Gastroesophageal sphincter (tissue), 4 donors: Measurements from ENCODE around the gene TMTC2. TPM values are rescaled to one million over a fixed set of nuclear protein-coding genes. Genes with fewer than 3 reads are reported as not detected.

Experiments used
- ATAC-seq: fragments of 150-250 bp; one replicate; pipeline ENCODE4 v1.9.1; 2016; ENCODE audit warnings: mild to moderate bottlenecking, moderate library complexity
- H3K27ac ChIP-seq, 4 donors: fragments of 200-600 bp; sonication (generic) in 3 of 4; 1 replicate in 3 of 4; 2 replicates in 1 of 4; pipeline ENCODE4 v1.5.1; 2016 to 2019
- H3K27me3 ChIP-seq: fragments of 200-600 bp; sonication (generic); one replicate; pipeline ENCODE4 v1.5.1; 2019
- H3K36me3 ChIP-seq, 2 donors: fragments of 200-600 bp; sonication (generic); one replicate each; pipeline ENCODE4 v1.5.1; 2019; ENCODE audit warnings: control low read depth in 1 of 2
- H3K4me1 ChIP-seq, 3 donors: fragments of 200-600 bp; sonication (generic); 1 replicate in 2 of 3; 2 replicates in 1 of 3; pipeline ENCODE4 v1.5.1; 2016 to 2019; ENCODE audit warnings: control low read depth in 2 of 3
- H3K4me3 ChIP-seq, 2 donors: fragments of 200-600 bp; sonication (generic); one replicate each; pipeline ENCODE4 v1.5.1; 2019; ENCODE audit warnings: mild to moderate bottlenecking in 1 of 2, moderate library complexity in 1 of 2
- H3K9me3 ChIP-seq, 3 donors: fragments of 200-600 bp; sonication (generic); one replicate each; pipeline ENCODE4 v1.5.1; 2017 to 2019; ENCODE audit warnings: control low read depth in 2 of 3
- CTCF ChIP-seq, 4 experiments: fragments of 200-600 bp in 2 of 4; fragments of 450-650 bp in 2 of 4; sonication (generic) in 1 of 4; IDR thresholded peaks; one replicate each; pipeline ENCODE4 v1.5.1; 2017 to 2019; ENCODE audit warnings: antibody characterized with exemption in 4 of 4, mild to moderate bottlenecking in 2 of 4, moderate library complexity in 2 of 4
- EP300 ChIP-seq: sonication (generic); formaldehyde crosslinking; IDR thresholded peaks from one replicate; pipeline ENCODE4 v1.6.1; 2017; ENCODE audit warnings: antibody characterized with exemption, mild to moderate bottlenecking
- POLR2A ChIP-seq, 2 donors: fragments of 450-650 bp; IDR thresholded peaks; one replicate each; pipeline ENCODE4 v1.6.1; 2017; ENCODE audit warnings: antibody characterized with exemption in 2 of 2, mild to moderate bottlenecking in 2 of 2, moderate library complexity in 1 of 2
- POLR2AphosphoS5 ChIP-seq: sonication (generic); formaldehyde crosslinking; IDR thresholded peaks from one replicate; pipeline ENCODE4 v1.6.1; 2017; ENCODE audit warnings: antibody characterized with exemption
- WGBS, 2 donors: methylation state at CpG; one replicate each; pipeline ENCODE4 v1.1.5; 2018; ENCODE audit warnings: low coverage in 1 of 2; 5-methylcytosine and 5-hydroxymethylcytosine counted together
- total RNA-seq, 4 donors: library from RNA; depleted of rRNA; stranded (reverse); fragments of >200 nt; gene quantifications; one replicate each; pipeline ENCODE4 v1.1.0, GENCODE V29; 2016

The TMTC2 gene
- total RNA-seq, 4 donors from 2014 or later = 7.4 to 21.8 (median 16.0) TPM

- Histone ChIP-seq H3K9me3 (no peaks in the 10 kb centered on the region), H3K36me3 (no peaks in the 10 kb centered on the region), H3K4me3 (no peak overlapping the region), H3K27ac (no peak overlapping the region), H3K4me1 (no peaks in the 10 kb centered on the region), H3K27me3 (no peaks in the 10 kb centered on the region)
- no peak for ATAC-seq
- TF ChIP-seq EP300 (no peak), CTCF (IDR thresholded peaks at IDR 0.05) (no peak), POLR2A (IDR thresholded peaks at IDR 0.05) (no peak), POLR2AphosphoS5 (no peak)
- 76 to 88% methylated on average over 5 of the region's 5 CpGs for WGBS, 2 donors
These were observed 411.1 kb downstream of the TMTC2 start for GRCh38 chr12:83097643-83098342.

- WGBS, 2 donors = 63 to 71% methylated on average over 2 to 3 of the region's 3 CpGs
- no peak for TF ChIP-seq CTCF (IDR thresholded peaks at IDR 0.05)
- no peak for TF ChIP-seq EP300
- ATAC-seq = no peak
These were observed 412.7 kb downstream of the TMTC2 start for GRCh38 chr12:83099436-83099835.

GRCh38 chr12:83102499-83102898 lies 415.8 kb downstream of the TMTC2 start:
- Histone ChIP-seq H3K9me3 (no peaks in the 10 kb centered on the region), H3K4me1 (no peaks in the 10 kb centered on the region), H3K4me3 (no peak overlapping the region), H3K36me3 (no peaks in the 10 kb centered on the region), H3K27ac (no peak overlapping the region), H3K27me3 (no peaks in the 10 kb centered on the region)
- no peak for TF ChIP-seq EP300
- TF ChIP-seq POLR2A (IDR thresholded peaks at IDR 0.05) = no peak
- TF ChIP-seq POLR2AphosphoS5 = no peak
- no peak for TF ChIP-seq CTCF (IDR thresholded peaks at IDR 0.05)
- no peak for ATAC-seq
- 49 to 64% methylated on average over 2 of the region's 2 CpGs for WGBS, 2 donors

More at GRCh38 chr12:83099436-83099835, 412.7 kb downstream of the TMTC2 start:
- no peaks in the 10 kb centered on the region for H3K27me3 ChIP-seq
- H3K9me3 ChIP-seq = no peaks in the 10 kb centered on the region
- H3K27ac ChIP-seq = no peak overlapping the region
- no peaks in the 10 kb centered on the region for H3K4me1 ChIP-seq
- no peaks in the 10 kb centered on the region for H3K36me3 ChIP-seq
- no peak overlapping the region for H3K4me3 ChIP-seq

- TF ChIP-seq POLR2A (IDR thresholded peaks at IDR 0.05) (no peak), CTCF (IDR thresholded peaks at IDR 0.05) (no peak), EP300 (no peak), POLR2AphosphoS5 (no peak)
- 71 to 92% methylated on average over 1 of the region's 1 CpG for WGBS, 2 donors
- Histone ChIP-seq H3K4me3 (no peak overlapping the region), H3K9me3 (no peaks in the 10 kb centered on the region), H3K27me3 (no peaks in the 10 kb centered on the region), H3K4me1 (no peaks in the 10 kb centered on the region), H3K27ac (no peak overlapping the region), H3K36me3 (no peaks in the 10 kb centered on the region)
- no peak for ATAC-seq
These were observed 420.2 kb downstream of the TMTC2 start for GRCh38 chr12:83106873-83107272.

GRCh38 chr12:83110424-83110823 lies 423.7 kb downstream of the TMTC2 start:
- ATAC-seq = no peak
- no peaks in the 10 kb centered on the region for H3K27me3 ChIP-seq
- TF ChIP-seq EP300 = no peak
- TF ChIP-seq POLR2A (IDR thresholded peaks at IDR 0.05) = no peak
- no peak for TF ChIP-seq CTCF (IDR thresholded peaks at IDR 0.05)
- no peak for TF ChIP-seq POLR2AphosphoS5
- H3K9me3 ChIP-seq = no peaks in the 10 kb centered on the region
- WGBS, 2 donors = 60 to 67% methylated on average over 1 of the region's 1 CpG
- no peaks in the 10 kb centered on the region for H3K4me1 ChIP-seq
- no peak overlapping the region for H3K4me3 ChIP-seq
- no peak overlapping the region for H3K27ac ChIP-seq
- H3K36me3 ChIP-seq = no peaks in the 10 kb centered on the region
